Limb (tissue), 2 donors: ENCODE data around the gene MAPT.
A peak's percentile ranks its signal among the peaks of the same experiment; 100 is the strongest.
"Not testable (repeated sequence)": the region's sequence is repeated elsewhere in the genome, so short reads cannot be mapped to it uniquely, and the experiment has no call there.

Experiments
- DNase-seq, 2 donors: peaks; one replicate each; pipeline ENCODE4 v3.0.0-alpha.2; 2016; ENCODE audit errors: extremely low spot score in 2 of 2

Gene MAPT

DNA sequence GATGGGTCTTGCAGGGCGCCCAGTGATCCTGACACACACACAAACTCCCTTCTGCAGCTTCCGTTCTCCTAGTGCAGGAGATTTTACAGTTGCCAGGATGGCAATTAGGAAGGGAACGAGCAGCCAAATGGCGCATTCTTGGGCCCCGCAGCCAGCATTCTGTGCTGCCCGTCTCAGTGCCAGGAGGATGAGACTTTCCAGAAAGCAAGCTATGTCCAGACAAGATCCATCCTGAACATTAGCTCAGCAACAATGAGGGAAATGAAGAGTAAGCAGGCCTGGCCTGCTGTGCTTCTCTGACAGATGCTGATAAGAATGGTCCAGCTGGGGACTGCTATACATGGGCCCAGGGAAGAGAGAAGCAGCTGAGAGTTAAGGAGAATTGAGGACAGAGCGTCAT lies 33.2 kb upstream of the MAPT start:
- DNase-seq, result no peak

DNA sequence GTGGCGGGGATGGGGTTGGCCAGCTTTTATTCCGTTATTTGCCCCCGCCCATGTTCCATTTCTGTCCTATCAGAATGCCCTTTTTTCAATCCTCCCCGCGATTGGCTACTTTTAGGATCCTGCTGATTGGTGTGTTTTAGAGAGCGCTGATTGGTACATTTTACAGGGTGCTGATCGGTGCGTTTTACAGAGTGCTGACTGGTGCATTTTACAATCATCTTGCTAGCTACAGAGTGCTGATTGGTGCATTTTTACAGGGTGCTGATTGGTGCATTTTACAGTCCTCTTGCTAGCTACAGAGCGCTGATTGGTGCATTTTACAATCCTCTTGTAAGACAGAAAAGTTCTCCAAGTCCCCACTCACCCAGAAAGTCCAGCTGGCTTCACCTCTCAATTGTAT lies 32.2 kb upstream of the MAPT start:
- DNase-seq, result not testable (repeated sequence)

DNA sequence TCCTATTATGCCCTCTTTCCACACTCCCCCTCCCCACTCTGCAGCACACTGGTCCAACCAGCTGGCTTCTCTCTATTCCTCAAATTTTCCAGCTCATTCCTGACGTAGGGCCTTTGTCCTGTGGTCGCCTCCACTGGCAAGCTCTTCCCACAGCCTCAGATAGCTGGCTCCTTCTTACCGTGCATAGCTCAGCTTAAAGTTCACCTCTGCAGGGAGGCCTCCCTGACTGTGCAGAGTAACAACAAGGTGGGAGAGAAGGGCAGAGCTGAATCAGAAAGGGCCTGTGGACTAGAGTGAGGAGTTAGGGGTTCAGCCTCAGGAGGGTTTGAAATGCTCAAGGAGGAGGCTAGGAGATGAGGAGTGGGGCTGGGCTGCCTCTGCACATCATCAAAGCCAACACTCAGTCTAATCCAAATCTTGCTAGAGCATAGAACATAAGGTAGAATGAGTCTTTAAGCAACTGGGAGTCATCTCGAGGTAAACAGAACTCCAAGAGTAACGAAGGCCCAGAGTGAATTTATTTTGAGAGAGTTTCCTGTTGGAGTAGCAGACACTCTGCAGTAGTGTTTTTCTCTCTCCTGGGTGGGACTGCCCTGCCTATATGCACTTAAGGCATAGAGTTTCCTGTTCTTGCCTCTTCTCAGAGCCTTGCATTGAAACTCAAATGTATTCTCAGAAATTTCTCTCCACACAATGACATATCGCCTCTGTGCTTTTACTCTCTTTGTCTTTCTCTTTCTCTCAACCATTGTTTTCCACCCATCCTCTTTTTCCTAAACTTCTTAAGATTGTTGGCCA lies 30.3 kb upstream of the MAPT start:
- DNase-seq, result no peak

DNA sequence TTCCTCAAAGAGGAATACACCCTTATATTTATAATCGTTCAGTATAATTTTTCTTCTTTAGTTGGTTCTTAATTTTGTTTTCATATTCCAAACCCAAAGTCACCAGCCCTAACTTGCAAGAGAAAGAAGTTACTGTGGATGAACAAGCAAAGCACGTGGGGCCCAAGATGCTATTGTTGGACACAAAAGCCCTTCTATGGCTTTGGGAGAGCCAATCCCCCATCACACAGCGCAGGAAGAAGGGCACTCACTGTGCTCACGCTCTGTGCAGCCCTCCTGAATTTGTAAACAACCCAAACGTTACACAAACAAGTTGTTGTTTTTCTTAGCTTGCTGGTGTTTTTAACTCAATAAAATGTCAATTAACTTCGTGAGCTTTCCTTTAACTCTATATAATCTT lies 27.2 kb upstream of the MAPT start:
- no peak for DNase-seq

DNA sequence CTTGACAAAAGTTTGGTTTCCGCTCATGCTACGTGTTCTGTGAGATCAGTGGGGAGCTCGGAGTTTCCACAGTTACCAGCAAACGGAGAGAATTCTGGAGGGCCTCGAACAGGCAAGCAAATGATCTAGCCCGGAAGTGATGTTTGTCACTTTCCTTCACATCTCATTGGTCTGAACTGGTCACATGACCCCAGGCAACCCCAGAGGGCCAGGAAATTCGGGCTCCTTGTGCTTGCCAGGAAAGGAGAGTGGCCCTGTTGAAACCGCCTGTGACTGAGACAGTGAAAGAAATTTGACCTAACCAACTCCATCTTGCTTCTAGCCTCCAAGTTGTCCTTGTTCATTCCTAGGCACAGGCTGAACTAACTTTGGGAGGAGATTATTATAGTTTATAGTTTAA lies 26.7 kb upstream of the MAPT start:
- no peak for DNase-seq

DNA sequence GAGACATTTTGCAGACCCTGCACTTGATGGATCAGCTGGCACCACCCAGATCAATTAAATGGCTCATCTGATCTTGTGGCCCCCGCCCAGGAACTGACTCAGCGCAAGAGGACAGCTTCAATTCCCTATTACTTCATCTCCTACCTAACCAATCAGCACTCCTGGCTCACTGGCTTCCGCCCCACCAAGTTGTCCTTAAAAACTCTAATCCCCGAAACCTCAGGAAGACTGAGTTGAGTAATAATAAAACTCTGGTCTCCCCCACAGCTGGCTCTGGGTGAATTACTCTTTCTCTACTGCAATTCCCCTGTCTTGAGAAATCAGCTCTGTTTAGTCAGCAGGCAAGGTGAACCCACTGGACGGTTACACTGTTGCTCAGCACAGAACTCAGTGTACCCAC lies 26.1 kb upstream of the MAPT start:
- DNase-seq, result no peak

DNA sequence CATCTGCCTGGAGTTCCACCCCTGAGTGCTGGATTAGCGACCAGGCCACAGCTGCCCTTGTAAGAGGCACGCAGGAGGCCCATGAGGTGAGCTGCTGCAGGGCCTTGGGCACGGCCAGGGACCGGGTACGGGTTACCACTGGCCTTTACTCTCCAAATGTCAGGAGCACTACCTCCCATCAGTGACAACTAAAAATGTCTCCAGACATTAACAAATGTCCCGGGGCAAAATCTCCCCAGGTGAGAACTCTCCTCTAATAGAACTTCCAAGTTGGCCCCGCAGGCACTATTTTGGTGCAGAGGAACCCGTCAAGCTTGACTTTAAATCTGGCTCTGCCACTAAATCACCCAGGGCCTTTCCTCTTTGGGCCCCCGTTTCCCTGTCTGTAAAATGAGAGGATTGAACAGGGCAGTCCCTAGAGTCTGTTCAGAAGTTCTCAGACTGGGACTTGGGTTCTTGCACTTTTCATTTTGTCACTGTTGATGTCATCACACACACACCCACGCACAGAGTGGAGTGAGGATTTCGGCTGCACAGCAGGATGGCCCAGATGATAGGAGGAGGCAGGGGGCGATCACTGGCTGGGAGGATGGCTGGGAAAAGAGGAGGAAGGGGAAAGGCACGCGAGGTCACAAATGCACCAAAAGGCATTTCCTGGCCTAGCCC lies 24.5 kb upstream of the MAPT start:
- no peak for DNase-seq

DNA sequence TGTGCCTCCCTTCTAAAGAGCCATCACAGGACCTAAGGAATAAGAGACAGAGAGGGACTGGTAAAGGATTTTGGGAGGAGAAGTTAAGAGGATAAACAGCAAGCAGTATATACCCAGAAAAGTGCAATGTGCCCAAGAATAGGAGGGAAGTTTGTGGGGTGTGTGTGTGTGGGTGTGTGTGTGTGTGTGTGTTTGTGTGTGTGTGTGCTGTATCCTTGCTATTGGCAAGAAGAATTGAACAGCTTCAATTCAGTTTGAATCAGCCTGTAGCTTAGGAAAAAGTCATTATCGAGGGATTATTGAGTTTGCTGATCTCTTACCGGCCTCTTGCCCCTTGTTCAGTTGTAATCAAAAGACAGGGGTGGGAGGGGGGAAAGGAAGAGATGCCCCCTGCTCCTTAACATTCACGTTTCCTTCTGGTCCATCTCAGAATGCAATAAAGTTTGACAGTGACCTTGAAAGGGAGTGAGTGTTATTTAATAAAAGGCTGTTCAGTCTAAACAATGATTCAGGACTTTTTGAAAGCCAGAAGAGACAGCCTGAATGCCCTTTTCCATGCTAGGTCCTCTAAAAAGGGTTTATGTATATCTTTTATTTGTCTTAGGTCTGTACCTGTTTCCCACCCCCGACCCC lies 23.9 kb upstream of the MAPT start:
- DNase-seq, result no peak

DNA sequence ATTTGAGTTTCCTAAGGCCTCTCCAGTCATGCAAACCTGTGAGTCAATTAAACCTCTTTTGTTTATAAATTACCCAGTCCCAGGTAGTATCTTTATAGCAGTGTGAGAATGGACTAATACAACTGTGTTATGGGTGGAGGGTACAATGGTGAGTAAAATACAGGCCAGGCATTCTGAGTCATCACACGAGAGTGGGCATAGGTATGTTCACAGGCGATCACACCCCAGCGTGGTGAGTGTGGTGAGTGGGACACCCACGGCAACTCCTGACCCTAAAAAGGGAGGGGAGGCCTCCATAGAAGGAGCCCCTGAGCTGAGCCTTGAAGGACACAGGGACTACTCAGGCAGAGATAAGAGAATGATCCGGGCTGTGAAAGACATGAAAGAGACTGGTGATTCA lies 22.6 kb upstream of the MAPT start:
- DNase-seq, result no peak

DNA sequence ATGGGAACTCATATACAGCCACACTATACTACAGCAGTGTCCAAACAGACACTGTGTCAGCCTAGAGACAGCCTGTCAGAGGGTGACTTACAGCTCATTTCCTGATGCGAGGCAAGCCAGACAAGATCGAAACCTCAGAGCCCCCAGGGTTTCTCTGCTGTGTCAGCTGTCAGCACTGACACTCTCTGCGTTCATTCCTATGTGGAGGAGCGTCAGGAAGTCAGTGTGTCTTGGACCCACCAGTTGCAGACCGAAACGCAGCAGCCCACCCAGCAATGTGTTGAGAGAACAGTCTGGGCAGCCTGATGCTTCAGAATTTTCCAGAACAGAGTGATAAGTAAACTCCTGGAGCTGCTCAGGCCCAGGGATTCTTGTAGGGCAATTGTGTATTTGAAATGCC lies 20.6 kb upstream of the MAPT start:
- no peak for DNase-seq

DNA sequence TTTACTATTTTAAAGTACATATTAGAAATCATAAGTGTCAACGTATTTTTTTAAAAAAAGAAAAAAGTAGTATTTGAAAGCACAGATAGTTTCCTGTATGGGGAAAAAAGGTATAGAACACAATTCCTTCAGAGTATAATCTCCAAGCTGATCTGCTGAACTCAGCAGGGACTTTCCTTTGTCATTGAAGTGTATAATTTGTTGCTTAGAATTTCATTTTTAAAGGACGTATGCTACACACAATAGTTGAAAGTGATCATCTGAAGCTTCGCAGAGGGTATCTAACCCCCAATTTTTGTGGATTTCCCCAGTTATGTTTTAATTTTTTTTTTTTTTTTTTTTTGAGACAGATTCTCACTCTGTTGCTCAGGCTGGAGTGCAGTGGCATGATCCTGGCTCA lies 20.2 kb upstream of the MAPT start:
- no peak for DNase-seq

DNA sequence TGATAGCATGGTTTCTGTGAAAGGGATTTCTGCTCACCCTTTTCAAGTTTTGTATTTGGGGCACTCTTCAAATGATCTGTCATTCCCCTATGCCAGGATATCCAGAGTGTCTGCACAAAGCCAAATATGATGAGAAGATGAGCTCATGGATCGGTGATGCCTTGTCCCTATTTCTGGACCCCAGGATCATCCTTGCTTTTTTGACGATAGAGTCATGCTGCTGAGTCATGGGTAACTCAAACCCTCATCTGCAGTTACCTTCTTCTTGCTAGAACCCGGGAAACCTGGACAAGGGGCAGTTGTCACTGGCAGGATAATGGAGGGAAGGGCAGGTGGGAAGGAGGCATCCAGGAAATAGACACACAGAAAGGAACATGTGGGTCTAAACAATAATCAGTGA lies 17.8 kb upstream of the MAPT start:
- no peak for DNase-seq

DNA sequence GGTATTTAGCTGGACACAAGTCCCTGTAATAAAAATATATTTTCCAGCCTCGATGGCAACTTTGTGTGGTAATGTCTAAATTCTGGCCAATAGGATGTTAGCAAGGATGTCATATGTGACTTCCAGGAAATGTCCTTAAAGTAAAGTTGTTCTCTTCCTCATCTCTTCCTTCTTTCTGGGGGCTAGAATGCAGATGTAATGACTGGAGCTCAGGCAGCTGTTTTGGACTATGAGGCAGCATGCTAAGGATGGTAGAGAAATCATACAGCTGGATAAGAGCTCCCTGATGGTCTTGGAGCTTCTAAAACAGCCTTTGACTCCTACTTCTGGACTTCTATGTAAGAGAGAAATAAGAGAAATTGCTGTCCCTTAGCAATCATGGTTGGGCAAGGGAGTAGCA lies 16.9 kb upstream of the MAPT start:
- DNase-seq, result no peak

DNA sequence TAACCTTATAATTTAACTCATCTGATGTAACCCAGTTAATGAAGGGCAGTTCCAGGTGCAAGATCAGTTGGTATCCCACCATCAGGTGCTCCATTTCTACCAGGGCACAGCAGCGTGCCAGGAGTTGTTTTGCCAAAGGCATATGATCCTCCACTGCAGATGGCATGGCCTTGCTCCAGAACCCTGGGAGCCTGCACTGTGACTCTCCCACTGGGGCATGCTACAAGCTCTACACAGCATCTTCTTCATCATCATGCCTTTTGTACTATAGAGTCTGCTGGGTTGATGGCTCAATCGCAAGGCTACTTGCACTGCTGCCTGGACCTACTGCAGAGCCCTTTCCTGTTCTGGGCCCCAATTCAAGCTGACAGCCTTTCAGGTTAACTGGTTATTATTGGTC lies 11.3 kb upstream of the MAPT start:
- DNase-seq, result no peak

DNA sequence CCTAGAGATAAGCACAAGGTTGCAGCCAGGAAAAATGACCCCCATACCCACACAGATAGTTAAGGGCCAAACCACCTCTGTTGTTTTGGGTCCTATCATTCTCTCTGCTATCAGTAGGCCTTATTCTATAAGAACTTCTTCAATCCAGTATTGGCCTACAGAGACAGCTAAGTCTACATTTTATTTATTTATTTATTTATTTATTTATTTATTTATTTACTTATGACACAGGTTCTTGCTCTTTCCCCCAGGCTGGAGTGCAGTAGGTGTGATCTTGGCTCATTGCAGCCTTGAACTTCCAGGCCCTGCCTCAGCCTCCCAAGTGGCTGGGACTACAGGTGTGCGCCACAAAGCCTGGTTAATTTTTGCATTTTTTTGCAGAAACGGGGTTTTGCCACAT lies 7.5 kb upstream of the MAPT start:
- DNase-seq, result no peak

DNA sequence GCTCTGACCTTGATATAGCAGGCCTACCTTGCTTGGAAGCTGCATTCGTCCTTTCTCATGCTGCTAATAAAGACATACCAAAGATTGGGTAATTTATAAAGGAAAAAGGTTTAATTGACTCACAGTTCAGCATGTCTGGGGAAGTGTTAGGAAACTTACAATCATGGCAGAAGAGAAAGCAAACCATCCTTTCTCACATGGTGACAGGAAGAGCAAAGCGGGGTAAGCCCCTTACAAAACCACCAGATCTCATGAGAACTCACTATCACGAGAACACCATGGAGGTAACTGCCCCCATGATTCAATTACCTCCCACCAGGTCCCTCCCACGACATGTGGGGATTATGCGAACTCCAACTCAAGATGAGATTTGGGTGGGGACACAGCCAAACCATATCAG lies 6.0 kb upstream of the MAPT start:
- no peak for DNase-seq

DNA sequence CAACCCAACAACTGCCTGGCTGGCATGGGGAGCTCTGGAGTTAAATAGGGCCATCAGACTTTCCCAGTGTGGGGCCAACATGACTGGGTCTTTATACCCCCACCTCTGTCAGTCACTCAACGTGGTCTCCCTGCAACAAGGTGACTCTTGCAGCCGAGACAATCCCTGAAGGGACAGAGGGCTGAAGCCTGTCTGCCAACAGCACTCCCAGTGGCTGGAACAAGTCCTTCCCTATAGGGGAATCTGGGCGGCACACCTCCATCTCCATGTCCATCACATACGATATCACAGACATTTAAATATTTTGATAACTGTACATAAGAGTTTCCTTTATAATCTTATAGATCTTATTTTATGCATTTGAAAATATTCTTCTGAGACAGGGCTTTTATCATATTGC lies 4.8 kb upstream of the MAPT start:
- DNase-seq, result no peak

DNA sequence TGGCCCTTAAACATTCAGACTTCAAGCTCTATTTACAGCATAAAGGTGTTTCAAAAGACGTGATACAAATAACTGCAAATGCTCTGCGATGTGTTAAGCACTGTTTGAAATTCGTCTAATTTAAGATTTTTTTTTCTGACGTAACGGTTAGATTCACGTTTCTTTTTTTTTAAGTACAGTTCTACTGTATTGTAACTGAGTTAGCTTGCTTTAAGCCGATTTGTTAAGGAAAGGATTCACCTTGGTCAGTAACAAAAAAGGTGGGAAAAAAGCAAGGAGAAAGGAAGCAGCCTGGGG lies 681 bp upstream of the MAPT start:
- DNase-seq, result no peak

DNA sequence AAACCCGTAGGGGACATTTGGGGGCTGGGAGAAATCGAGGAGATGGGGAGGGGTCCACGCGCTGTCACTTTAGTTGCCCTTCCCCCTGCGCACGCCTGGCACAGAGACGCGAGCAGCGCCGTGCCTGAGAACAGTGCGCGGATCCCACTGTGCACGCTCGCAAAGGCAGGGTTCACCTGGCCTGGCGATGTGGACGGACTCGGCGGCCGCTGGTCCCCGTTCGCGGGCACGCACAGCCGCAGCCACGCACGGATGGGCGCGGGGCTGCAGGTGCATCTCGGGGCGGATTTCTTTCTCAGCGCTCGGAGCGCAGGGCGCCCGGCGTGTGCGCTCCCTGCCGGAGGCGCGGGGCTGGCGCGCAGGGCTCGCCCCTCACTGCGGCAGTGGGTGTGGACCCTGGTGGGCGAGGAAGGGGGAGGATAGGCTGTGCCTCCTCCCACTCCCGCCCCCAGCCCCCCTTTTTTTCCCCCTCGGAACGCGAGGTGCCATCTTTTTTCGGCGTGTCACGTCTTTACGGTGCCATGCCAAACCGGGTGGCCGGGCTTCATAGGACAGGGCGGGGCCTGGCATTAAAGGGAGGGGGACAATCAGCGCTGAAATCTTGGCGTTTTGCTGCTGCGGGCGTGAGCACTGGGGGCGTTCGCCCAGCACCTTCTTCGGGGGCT lies 1.1 kb downstream of the MAPT start:
- peak in 1 of 2 donors; percentile 76 for DNase-seq

DNA sequence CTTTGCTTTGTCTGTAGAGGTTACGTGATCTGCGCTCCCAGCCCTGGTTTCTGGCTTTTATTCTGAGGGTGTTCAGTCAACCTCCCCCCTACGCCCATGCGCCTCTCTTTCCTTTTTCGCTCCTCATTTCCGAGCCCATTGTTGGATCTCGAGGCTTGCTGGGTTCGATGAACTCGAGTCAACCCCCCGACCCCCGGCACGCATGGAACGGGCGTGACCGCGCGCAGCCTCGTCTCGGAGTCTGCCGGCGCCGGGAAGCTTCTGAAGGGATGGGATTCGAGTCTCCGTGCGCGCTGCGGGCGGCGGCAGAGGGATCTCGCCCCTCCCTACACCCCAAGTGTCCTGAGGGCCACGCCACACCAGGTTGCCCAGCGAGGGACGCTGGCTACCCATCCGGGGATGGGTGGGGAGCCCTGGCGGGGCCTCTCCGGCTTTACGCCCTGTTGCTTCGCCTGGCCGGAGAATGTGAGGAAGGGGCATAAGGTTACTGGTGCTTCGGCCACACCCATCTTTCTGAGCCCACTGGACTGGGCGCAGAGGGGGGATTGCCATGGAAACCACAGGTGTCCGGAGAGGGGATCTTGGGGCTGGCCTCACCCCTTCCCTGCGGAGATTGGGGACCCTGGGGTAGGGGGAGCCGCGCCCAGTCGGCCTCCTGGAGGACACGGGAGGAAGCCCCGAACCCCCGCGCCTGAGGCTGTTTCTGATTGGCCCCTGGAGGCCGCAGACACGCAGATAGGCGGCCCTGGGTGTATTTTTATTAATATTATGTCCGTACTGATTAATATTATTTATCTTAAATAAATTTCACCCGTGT lies 1.8 kb downstream of the MAPT start:
- peak in 1 of 2 donors; percentile 51 for DNase-seq

DNA sequence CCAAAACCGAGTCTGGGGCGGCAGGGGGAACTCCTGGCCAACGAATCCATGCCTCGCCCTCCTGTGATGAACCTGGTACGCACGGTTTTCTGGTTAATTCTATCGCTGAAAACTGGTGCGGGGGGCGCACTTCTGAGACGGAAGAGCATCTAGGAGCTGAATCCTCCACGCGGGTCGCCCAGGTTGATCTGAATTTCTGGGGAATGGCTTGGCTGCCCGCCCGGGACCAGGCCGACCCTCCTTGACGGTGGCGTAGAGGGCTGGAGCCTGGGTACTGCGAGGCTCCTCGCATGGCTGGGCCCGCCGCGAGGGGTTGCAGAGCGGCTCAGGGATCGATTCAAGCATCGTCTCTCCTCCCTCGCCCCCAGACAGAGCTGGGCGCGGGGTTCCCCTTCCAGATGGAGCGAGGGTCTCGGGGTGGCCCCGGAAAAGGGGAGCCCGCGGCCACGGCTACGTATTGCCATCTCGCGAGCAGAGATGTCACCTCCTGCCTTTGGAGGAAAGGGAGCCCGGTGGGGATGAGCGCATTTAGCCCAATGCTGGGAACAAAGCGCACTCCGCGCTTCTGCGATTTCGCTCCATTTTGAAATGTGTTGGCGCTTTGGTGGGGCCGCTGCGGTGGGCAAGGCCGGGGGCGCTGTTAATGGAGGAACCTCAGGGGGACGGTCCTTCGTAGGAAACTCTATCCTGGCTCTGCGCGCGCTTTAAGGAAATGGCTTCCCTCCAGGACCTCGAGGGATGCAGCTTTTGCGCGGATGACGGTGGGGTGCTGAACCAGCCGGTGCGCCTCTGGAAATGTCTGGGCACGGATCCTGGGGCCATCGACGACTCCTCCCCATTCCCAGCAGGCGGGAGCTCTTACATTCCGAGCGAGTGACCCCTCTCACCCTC lies 2.7 kb downstream of the MAPT start:
- DNase-seq, result peak in 1 of 2 donors; percentile 57
